ENCODE results near the gene NHSL1. TPM values are rescaled to one million over a fixed set of nuclear protein-coding genes. Genes with fewer than 3 reads are reported as not detected.
"Not testable (repeated sequence)": the region's sequence is repeated elsewhere in the genome, so short reads cannot be mapped to it uniquely, and the experiment has no call there.

Gene NHSL1
- total RNA-seq, 2 experiments from 2014 or later: 0.53 to 0.95 TPM

DNA sequence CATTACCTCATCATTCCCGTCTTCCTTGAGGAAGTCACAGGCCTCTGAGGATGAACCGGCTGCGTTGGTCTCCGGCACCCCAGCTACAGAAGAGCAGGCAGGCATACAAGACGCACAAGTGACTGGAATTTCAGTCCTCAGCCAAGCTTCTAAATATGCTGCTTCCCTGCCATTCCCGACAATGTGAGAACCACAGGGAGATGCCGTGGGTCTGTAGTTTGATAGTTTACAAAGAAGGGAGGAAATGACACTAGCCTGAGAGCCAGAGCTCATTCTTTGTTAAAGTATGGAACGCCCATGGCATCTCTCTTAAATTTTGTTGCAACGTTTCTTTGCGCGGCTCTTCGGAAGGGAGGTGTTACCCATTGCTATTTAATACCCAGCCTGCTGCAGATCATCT, 69.5 kb downstream of the NHSL1 start:
- H3K27ac Mint-ChIP-seq: no peak overlapping the region
- no peaks in the 10 kb centered on the region for H3K9me3 Mint-ChIP-seq
- no peak overlapping the region for H3K4me3 Mint-ChIP-seq
- ChIA-PET POLR2A (no interaction called here), CTCF (interaction anchor here (0.6 to 7.2 kb wide), 17 partner anchors 12 to 337 kb away, joined by 3 to 123 read pairs (median 5); no protein-coding TSS in a partner anchor)
- DNase-seq: no peak
- no peaks in the 10 kb centered on the region for H3K27me3 Mint-ChIP-seq
- intact Hi-C loops (cut with micrococcal nuclease): loop anchor here (1.0 to 5.0 kb wide), 5 partner anchors 38 to 313 kb away; no protein-coding TSS in a partner anchor
- H3K36me3 Mint-ChIP-seq: no peaks in the 10 kb centered on the region
- H3K4me1 Mint-ChIP-seq (ENCODE audit: low read depth): no peaks in the 10 kb centered on the region

DNA sequence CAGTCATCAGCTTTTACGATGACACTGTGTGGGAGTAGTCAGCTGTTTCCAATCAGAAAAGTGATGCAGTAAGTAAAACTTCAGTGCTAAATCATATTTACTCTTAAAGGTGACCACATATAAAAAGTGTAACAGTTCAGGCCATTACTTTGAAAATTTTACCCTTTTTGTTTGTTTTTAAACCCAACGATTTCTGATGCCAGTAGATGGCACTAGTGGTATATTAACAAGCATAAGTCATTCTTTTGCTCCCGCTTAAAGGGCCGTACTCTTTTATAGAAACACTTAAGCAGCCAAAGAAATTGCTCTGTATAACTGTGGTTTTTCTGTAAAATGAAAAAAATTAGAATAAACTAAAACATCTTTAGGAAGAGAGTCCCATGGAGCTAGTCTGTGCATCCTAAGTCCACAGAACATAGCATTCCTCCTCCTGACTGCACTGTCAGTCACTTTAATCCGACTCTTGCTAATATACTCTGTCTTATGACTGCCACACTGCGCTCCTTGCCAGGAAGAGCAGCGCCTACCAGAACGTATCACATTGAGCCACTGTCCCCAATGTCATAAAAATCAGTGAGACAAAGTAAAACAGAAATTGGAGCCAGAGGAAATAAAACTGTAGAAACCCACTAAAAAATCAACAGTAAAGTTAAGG, 70.2 kb downstream of the NHSL1 start:
- no peaks in the 10 kb centered on the region for H3K27me3 Mint-ChIP-seq
- ChIA-PET CTCF (interaction anchor here (0.6 to 7.2 kb wide), 18 partner anchors 11 to 545 kb away, joined by 3 to 123 read pairs (median 4); no protein-coding TSS in a partner anchor), POLR2A (no interaction called here)
- H3K27ac Mint-ChIP-seq: no peak overlapping the region
- no peaks in the 10 kb centered on the region for H3K4me1 Mint-ChIP-seq (ENCODE audit: low read depth)
- no peaks in the 10 kb centered on the region for H3K36me3 Mint-ChIP-seq
- DNase-seq: no peak
- H3K4me3 Mint-ChIP-seq: no peak overlapping the region
- H3K9me3 Mint-ChIP-seq: no peaks in the 10 kb centered on the region
- intact Hi-C loops (cut with micrococcal nuclease): loop anchor here (1.0 to 5.0 kb wide), 5 partner anchors 38 to 312 kb away; no protein-coding TSS in a partner anchor

DNA sequence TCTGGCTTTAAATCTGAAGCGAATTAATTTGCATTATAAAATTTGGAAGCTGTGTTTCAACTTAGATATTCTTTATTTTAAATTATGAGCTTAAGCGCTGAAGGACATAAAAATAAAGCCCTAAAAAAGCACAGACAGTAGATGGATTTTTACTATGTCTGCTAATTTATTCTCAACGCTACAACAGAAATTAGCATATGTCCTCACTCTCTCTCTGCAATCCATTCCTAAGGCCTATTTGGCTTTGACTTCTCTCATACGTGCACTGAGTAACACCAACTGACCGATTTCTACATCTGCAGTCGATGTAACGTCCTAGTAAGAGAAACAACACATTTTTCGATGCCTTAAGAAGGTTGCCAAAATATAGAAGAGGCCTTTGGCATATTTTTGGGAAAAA, 71.6 kb downstream of the NHSL1 start:
- Mint-ChIP-seq H3K4me3 (no peak overlapping the region), H3K36me3 (no peaks in the 10 kb centered on the region), H3K27me3 (no peaks in the 10 kb centered on the region), H3K27ac (no peak overlapping the region), H3K4me1 (ENCODE audit: low read depth) (peaks cover 6% of the 10 kb centered on the region), H3K9me3 (no peaks in the 10 kb centered on the region)
- ChIA-PET CTCF (interaction anchor here (0.8 to 7.2 kb wide), 12 partner anchors 9 to 339 kb away, joined by 3 to 123 read pairs (median 5); no protein-coding TSS in a partner anchor), POLR2A (no interaction called here)
- intact Hi-C loops (cut with micrococcal nuclease): loop anchor here (2.0 to 5.0 kb wide), 3 partner anchors 40 to 311 kb away; no protein-coding TSS in a partner anchor
- DNase-seq: no peak

DNA sequence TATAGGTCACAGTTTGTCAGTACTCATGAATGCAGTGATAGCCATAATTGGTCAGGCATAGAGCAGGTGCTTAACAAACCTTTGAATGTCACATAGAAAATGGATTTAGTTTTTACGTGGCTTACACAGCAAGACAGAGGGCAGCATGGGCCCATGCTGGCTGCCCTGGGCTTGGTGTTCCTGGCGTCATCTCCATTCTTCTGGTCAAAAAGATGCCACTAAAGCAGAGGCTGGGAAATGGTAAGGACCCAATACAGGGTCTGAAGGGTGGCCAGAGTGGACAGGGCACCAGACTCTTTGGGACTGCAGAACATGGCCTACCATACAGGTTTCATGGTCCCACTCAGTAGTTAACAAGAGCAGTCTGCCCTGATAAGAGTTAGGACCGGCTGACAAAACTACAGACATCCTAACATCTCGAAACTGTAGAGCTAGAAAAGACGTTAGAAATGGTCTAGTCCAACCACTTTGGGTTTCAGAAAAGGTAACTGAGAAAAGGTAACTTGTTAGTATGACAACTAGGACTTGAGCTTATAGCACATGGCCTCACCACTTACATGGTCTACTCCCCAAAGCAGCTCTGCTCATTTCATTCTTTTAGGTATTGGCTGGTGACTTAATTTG, 72.7 kb downstream of the NHSL1 start:
- POLR2A ChIA-PET: no interaction called here
- Mint-ChIP-seq H3K27me3 (no peaks in the 10 kb centered on the region), H3K4me3 (no peak overlapping the region), H3K36me3 (no peaks in the 10 kb centered on the region), H3K9me3 (no peaks in the 10 kb centered on the region), H3K27ac (no peak overlapping the region), H3K4me1 (ENCODE audit: low read depth) (peaks cover 8% of the 10 kb centered on the region)
- intact Hi-C loops (cut with micrococcal nuclease): loop anchor here (5.0 kb wide), 1 partner anchor 41 kb away; no protein-coding TSS in a partner anchor
- CTCF ChIA-PET: interaction anchor here (0.9 to 7.2 kb wide), 8 partner anchors 29 to 311 kb away, joined by 3 to 123 read pairs (median 12); no protein-coding TSS in a partner anchor
- no peak for DNase-seq

DNA sequence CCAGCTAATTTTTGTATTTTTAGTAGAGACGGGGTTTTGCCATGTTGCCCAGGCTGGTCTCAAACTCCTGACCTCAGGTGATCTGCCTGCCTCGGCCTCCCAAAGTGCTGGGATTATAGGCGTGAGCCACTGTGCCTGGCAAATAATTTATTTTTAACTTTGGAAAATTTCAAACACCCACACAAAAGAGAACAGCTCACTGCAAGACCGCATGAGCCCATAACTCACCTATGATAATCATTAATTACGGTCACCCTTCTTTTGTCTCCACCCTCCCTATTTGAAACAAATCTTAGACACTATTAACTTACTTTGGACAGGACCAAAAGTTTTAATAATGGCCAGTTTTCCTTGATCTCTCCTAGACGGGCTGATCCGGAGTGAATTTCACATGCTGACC, 74.0 kb downstream of the NHSL1 start:
- ChIA-PET POLR2A (interaction anchor here (1.2 kb wide), 1 partner anchor 34 kb away, joined by 3 read pairs; no protein-coding TSS in a partner anchor), CTCF (interaction anchor here (1.0 to 7.2 kb wide), 3 partner anchors 84 to 98 kb away, joined by 3 to 123 read pairs (median 54); no protein-coding TSS in a partner anchor)
- H3K4me3 Mint-ChIP-seq; H3K36me3 Mint-ChIP-seq; H3K4me1 Mint-ChIP-seq (ENCODE audit: low read depth); H3K27ac Mint-ChIP-seq; H3K9me3 Mint-ChIP-seq; DNase-seq; H3K27me3 Mint-ChIP-seq: not testable (repeated sequence)
- intact Hi-C loops (cut with micrococcal nuclease): loop anchor here (5.0 kb wide), 1 partner anchor 42 kb away; no protein-coding TSS in a partner anchor

DNA sequence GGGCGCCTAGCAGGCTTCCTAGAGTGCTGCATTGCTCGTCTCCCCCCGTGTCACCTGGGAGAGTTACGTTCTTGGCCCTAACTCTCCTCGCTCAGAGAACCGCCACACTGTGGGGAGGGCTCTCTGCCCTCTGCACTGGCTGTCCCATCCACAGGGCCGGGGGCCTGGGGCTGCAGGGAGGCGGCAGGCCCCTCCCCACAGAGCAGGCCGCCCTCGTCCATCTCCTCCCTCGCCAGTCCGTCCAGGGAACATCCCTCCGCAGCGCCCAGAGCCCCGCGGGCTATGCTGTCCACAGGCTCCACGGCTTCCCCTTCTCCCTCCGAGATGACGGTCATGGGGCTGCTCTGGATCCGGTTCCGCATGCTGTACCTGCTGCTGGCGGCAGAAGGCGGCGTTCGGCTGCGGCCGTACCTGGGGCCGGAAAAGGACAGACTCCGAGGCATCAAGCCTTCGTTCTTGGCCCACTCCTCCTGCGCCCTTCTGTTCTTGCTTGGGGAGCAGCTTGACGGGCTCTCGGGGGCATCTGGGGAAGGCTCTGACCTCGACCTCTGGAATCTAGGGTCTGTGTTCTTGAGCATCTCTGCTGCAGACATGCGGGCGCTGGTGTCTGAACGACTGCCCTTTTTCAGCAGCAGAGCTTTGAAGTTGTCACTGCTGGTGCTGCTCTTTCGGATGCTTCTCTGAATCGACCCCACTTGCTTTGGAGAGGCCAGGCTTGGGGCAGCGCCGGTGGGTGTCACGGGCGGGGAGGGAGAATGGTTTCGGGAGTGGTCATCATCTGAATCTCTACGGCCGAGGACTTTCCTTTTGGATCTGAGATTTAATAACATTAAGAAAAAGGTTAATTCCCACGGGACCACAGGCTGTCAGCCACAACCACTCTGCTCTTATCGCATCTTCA, 75.0 kb downstream of the NHSL1 start:
- ChIA-PET POLR2A (interaction anchor here (1.2 kb wide), 1 partner anchor 35 kb away, joined by 3 read pairs; no protein-coding TSS in a partner anchor), CTCF (interaction anchor here (7.2 kb wide), 1 partner anchor 85 kb away, joined by 123 read pairs; no protein-coding TSS in a partner anchor)
- Mint-ChIP-seq H3K4me1 (ENCODE audit: low read depth) (peaks cover 8% of the 10 kb centered on the region), H3K27me3 (no peaks in the 10 kb centered on the region), H3K27ac (no peak overlapping the region), H3K4me3 (no peak overlapping the region), H3K9me3 (no peaks in the 10 kb centered on the region), H3K36me3 (peaks cover 2% of the 10 kb centered on the region)
- no peak for DNase-seq
- intact Hi-C loops (cut with micrococcal nuclease): no loop called here

DNA sequence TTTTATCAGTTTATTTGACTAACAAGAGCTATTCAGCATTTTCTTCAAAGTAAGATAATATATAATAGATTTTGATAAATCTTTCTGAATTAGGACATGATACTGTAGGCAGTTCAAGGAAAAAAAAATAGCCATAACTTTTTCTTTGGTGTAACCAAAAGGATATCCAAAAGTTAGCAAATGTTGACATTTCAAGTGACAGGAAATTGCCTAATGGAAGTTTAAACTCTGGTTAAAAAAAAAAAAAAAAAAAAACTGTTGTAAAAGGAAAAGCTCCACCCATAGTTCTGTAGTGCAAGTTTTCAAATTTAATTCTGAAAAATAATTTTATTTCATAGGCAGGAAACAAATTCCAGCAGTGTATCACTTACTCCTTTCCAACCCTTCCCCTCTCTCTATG, 76.4 kb downstream of the NHSL1 start:
- Mint-ChIP-seq H3K36me3 (peaks cover 9% of the 10 kb centered on the region), H3K9me3 (no peaks in the 10 kb centered on the region), H3K4me1 (ENCODE audit: low read depth) (peaks cover 13% of the 10 kb centered on the region), H3K27ac (no peak overlapping the region), H3K27me3 (no peaks in the 10 kb centered on the region), H3K4me3 (no peak overlapping the region)
- intact Hi-C loops (cut with micrococcal nuclease): no loop called here
- POLR2A ChIA-PET: no interaction called here
- no peak for DNase-seq
- CTCF ChIA-PET: no interaction called here

DNA sequence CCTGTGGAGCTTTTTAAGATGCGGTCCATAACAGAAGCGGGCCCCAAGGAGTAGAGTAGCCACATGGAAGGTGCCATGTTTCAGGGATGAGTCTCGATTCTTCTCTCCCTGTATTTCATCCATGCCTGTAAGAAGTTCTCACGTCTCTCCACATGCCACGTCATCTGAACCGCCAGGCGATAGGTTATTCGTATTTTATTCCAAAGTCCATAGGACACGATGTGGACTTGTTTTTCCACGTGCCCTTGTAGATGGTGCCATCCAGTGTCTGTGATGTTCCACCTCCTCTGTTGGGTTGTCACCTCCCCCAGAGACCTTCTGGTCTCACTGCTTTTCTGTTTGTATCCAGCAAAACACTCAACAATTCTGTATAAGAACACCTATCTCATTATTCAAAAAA, 77.7 kb downstream of the NHSL1 start:
- Mint-ChIP-seq H3K36me3 (peaks cover 9% of the 10 kb centered on the region), H3K4me1 (ENCODE audit: low read depth) (peaks cover 18% of the 10 kb centered on the region), H3K4me3 (no peak overlapping the region), H3K9me3 (no peaks in the 10 kb centered on the region), H3K27me3 (no peaks in the 10 kb centered on the region), H3K27ac (no peak overlapping the region)
- POLR2A ChIA-PET: no interaction called here
- intact Hi-C loops (cut with micrococcal nuclease): no loop called here
- CTCF ChIA-PET: interaction anchor here (1.4 kb wide), 1 partner anchor 88 kb away, joined by 3 read pairs; no protein-coding TSS in a partner anchor
- DNase-seq: no peak

DNA sequence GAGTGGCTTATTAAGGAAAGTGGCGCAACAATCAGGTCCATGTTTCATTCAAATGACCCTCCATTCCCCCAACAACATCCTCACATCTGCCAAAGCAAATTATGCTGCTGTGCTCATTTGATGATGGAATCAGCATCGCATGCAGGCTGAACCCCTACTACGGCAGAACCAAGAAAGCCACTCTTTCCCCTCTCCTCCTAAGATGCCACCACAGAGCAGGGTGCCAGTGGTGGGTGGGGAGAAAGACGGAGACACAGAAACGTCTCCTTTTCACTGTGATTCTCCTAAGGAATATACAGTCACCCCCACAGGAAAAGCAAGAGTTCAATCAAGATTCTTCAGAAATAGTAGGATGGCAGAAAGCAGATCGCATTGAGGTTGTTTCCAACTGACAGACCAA, 78.2 kb downstream of the NHSL1 start:
- Mint-ChIP-seq H3K36me3 (peaks cover 9% of the 10 kb centered on the region), H3K4me3 (no peak overlapping the region), H3K4me1 (ENCODE audit: low read depth) (peaks cover 18% of the 10 kb centered on the region), H3K27ac (no peak overlapping the region), H3K9me3 (no peaks in the 10 kb centered on the region), H3K27me3 (no peaks in the 10 kb centered on the region)
- intact Hi-C loops (cut with micrococcal nuclease): no loop called here
- CTCF ChIA-PET: interaction anchor here (1.4 kb wide), 1 partner anchor 89 kb away, joined by 3 read pairs; no protein-coding TSS in a partner anchor
- DNase-seq: no peak
- POLR2A ChIA-PET: no interaction called here

DNA sequence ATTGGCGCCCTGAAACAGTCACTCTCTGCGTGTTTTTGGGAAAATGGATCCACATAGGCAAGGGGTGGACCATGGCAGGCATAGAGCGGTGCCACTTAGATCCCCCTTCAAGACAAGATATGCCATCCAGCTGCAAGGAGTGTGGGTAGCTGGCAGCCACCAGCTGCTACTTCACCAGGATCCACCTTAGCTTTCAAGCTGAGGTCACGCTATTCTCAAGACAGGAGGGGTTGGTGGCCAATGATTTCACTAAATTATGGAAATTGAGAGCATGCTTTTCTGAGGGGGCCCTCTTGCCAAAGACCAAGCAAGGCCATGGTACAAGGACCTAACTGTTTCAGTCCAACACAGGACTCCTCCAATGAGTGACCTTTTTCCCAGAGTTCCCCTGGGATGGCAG, 78.9 kb downstream of the NHSL1 start:
- ChIA-PET POLR2A (no interaction called here), CTCF (no interaction called here)
- Mint-ChIP-seq H3K4me3 (no peak overlapping the region), H3K4me1 (ENCODE audit: low read depth) (peaks cover 18% of the 10 kb centered on the region), H3K27me3 (no peaks in the 10 kb centered on the region), H3K9me3 (no peaks in the 10 kb centered on the region), H3K27ac (no peak overlapping the region), H3K36me3 (peaks cover 9% of the 10 kb centered on the region)
- intact Hi-C loops (cut with micrococcal nuclease): no loop called here
- DNase-seq: no peak

DNA sequence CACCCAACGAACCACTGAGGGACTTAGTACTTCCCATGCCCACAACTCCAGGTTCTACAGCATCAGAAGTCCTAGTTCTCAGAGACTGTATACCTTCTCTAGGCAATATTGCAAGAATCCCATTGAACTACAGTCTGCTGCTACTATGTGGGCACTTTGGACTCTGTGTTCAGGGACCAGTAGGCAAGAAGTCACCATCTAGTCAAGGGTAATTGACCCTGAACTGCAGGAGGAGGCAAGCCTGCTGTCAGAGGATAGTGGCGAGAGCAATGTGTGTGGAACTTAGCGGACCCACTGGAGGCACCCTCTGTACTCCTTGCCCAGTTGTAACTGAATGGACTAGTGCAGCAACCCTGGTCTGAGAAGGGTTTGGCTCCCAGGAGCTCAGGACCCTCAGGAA, 79.5 kb downstream of the NHSL1 start:
- POLR2A ChIA-PET: no interaction called here

More for the DNA sequence above, 79.5 kb downstream of the NHSL1 start:
- Mint-ChIP-seq H3K9me3 (no peaks in the 10 kb centered on the region), H3K36me3 (peaks cover 13% of the 10 kb centered on the region), H3K27ac (no peak overlapping the region), H3K4me1 (ENCODE audit: low read depth) (peaks cover 18% of the 10 kb centered on the region), H3K4me3 (no peak overlapping the region), H3K27me3 (no peaks in the 10 kb centered on the region)
- intact Hi-C loops (cut with micrococcal nuclease): no loop called here
- CTCF ChIA-PET: no interaction called here
- DNase-seq: no peak
